ENCODE data around the gene ARFRP1.

- TF ChIP-seq CTCF (IDR thresholded peaks at IDR 0.05) (no peak), ZFX (IDR thresholded peaks at IDR 0.05; ENCODE audit: borderline replicate concordance) (no peak)
Observed at GRCh38 chr20:63744574-63745423, 37.0 kb upstream of the ARFRP1 start.
